Activated CD4-positive, alpha-beta T cell treated with anti-CD3 and anti-CD28 coated beads, Interleukin-2, amount 50 U/mL, for 16 hours (primary cell): Measurements from ENCODE around the gene BBX.

Source experiments
- DNase-seq: peaks from one replicate; pipeline ENCODE4 v3.0.0-alpha.2; 2020

BBX gene

DNA sequence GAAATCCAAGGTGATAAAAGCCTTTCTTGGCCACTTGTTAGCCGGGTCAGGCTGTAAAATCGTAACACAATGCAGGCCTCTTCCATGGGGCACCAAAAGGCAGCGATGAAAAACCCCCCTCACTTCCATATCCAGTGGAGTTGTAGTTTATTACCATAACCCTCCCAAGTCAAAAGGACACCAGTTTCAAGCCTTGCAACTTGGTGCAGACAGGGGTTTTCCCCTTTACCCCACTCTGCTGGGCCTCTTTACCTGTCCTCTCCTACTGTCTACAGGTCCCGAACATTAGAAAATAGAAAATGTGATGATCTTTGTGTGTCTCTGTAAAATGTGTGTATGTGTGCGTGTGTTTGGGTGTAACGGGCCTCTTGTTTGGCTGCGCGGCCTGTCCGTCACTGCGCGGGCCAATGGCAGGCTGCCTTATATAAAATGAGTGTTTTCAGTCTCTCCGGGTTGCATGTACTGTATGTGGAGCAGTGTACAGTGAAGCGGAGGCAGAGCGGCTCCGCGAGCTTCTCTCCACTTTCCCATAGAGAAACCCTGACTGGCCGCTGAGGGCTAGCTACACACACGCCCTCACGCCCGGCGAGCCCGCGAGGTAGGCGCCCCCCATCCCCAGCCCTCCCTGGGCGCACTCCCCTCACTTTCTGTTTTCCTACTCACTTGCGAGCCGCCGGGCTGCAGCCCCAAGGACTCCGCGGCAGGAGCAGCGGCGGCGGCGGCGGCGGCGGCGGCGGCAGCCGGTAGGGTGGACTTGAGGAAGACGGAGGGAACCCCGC lies at the start of gene BBX:
BBX (plus strand) TSS at position 453 of the 779 bp plus-strand sequence. CDS start 187,499 bp downstream, outside the sequence.
- DNase-seq = peak; percentile 92

DNA sequence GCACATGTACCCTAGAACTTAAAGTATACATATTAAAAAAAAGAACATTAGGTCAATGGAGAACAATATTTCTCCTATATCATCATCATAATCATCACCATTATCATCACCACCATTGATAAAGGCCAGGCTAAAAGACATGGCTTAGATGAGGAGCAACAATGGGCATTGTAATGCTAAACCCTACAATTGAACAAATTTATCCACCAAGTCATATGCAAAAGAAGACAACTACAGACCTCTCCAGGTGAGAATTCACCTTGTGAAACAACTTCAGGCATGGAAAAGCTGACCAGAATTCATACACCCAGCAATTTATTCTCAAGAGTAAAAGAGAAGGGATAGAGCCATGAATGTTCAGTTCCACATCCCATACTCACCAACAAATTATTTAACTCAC lies 46.3 kb upstream of the BBX start:
- no peak for DNase-seq

DNA sequence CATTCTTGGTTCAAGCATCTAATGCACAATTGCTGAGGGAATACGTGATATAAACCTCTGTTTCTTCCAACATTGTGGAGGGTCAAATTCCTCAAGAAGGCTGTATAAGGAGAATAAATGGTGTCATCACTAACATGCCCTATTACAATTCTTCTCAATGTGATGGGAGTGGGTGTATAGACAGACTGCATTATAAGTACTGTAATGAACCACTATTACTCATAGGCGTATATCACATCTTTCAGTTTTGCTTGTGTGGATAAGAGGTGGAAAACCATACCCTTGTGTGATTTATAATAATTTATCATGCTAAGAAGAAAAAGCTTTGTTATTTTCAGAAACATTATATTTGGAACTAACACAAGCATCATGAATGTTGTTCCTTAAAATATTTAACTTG lies 35.3 kb upstream of the BBX start:
- no peak for DNase-seq

DNA sequence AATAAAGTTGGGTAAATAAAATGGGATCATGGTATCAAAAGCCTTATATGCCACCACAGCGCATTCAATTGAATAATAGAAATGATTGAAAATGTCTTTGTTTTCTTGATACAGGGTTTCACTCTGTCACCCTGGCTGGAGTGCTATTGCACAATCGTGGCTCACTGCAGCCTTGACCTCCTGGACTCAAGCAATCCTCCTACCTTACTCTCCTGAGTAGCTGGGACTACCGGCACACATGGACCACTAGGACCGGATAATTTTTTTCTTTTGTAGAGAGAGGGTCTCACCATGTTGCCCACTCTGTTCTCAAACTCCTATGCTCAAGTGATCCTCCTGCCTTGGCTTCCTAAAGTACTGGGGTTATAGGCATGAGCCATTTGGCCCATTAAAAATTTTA lies 33.8 kb upstream of the BBX start:
- no peak for DNase-seq

DNA sequence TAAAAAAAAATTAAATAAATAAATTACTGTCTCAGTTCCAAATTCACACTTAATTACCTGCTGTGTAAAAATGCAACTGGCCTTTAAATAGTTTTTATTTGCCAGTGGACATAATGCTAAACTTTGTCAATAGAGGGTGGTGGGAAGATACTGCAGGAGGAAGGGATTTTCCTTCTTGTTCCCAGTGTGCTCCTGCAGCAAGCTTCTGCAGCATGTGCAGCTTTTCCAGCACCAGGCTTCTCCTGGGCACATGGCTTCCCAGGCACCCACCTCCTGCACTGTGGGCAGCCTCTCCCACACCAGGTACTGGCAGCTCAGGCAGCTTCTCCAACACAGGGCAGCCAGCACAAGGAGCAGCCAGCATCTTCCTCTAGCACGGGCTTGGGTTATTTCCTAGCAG lies 29.6 kb upstream of the BBX start:
- no peak for DNase-seq

DNA sequence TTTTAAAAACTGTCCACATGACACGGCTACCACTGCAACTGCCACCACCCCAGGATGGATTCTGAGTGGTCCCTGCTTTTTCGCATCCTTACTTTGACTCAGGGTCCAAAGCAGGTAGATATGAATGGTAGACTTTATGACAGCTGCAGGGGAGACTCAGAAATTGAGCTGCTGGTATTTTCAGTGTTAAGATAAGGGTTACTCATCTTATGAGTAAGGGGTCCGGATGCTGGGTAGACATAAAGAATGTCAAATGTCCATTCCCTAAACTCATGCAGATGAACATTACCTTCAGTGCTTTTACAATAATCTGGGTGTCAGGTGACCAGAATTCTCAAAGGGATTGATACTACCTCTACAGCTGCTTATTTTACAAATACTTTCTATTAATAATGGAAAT lies 25.9 kb upstream of the BBX start:
- no peak for DNase-seq

DNA sequence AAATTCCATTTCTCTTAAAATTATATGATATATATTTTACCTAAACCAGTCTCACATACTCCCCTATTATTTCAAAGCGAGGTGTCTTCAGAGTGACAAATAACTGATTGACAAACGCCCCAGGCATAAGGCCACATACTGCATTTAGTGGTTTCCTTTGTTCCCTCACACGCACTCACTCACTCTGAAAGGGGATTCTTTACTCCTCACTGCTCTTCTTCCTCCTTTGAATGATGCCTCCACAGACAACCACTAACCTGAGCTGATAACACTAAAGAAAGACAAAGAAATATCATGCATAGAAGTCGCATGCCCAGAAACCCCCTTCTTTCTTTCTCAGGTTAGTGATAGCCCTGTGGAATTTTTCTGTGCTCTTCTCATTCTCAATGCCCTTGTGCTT lies 24.1 kb upstream of the BBX start:
- DNase-seq = no peak

DNA sequence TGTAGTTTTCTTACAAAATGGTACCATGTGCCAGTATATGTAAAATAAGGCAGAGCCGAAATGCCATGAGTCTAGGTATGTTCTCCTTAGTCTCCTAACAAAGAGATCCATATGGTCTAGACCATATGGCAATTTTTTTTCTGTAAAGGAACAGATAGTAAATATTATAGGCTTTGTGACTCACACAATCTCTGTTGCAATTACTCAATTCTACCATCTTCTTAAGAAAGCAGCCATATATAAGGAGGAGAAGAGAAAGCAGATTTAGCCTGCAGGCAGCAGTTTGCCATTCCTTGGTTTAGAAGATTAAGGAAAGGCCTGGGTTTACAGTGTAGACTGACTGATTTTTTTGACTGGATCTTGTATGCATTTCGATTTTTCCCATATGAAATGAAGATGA lies 16.3 kb upstream of the BBX start:
- DNase-seq = no peak

DNA sequence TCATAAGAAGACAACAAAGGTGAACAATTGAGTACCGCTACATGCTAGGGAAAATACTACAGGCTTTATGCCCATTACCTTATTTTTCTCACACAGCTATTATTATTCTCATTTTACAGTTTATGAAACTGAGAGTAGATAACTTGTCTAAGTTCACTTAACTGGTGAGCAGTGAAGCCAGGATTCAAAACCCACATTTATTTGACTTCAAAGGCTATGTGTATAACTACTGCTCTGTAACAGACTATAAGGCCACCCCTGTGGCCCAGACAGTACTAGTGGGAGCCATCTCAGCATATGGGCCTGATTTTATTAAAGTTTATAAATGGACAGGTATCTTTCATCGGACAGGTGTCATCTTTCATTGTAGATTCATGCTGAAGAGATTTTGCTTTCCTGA lies 14.4 kb upstream of the BBX start:
- no peak for DNase-seq

DNA sequence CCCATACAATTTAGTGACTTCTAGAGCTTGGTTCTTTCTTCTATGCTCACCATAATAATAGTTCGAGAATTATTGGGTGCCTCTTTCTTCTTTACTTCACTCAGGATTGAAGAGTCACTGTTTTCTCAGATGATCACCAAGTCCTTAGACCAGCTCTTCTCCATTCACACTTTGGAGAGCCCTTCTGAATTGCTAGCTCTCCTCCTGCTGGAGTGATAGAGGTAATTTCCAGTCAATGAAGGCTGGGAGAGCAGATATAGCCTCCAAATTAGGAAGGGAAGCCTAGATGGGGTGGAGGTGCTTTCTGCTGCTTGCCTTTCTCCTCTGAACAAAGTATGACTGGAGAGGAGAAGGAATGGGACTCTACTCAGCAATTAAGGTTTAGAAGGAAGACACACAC lies 10.7 kb upstream of the BBX start:
- no peak for DNase-seq

DNA sequence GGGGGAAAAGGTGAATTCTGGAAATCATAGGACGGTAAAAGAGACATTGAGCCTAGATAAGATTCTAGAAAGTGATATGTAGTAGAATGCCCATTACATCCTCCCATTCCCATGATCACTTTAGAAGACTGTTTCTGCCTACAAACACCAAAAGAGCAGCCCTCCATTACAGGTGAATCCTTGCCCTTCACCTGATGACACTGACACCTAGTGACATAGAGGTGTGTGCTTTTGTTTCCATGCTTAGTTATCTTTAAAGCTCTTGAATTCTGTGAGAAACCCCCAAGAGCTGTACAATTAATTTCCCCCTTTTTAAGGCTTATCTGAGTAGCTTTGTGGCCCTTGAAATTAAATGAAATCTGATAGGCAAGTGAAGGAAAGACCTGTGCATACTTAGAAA lies 8.3 kb upstream of the BBX start:
- no peak for DNase-seq

DNA sequence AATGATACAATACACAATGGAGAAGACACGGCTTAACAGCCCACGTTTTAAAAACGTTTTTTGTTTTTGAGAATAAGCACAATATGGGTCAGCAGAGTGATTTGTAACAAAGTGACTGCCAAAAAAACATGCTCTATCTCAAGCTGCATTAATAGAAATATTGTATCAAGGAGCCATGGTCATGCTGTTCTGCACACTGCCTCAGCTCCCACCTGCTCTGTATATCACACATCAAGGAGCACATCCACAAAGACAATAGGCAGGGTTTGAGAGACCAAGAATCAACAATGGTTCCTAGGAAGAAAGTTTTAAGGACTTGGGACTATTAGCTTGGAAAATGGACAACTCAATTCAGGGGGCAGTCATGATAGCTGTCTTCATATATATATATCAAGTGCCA lies 6.3 kb upstream of the BBX start:
- no peak for DNase-seq

DNA sequence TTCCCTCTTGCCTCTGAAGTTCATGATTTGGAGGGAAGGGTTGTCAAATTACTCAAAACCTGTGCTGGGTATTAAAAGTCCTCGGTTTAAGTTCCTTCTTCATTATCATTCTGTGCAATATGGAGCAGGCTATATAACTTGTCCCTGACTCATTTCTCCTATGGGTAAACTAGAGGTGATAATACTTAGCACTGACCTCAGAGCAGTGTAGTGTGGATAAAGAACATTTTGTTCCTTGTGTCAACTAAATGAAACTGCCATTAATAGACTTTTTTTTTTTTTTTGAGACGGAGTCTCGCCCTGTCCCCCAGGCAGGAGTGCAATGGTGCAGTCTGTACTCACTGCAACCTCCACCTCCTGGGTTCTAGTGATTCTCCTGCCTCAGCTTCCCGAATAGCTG lies 2.2 kb upstream of the BBX start:
- no peak for DNase-seq

DNA sequence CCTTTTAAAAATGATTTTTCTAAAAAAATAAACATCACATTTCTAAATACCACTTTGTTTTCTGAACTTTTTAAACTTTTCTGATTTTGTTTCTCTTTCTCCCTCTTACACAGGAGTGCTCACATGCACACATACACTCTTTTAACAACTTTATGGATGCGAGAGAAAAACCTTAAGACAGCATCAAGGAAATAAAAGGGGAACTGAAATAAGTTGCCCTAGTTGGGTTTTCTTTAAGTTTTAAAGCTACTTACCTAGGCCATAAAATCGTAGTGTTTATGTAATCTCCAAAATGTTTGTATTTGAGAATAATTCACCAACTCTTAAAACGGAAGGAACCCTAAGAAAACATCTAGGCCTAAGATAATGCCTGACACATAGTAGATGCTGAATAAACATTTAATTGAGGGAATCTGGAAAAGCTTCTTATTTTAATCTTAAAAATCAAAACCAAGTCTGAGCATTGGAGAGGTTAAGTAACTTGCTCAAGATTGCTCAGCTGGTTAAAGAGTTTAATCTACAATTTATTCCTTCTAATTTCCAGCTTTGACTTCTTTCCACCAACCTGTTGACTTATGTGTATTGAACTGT lies 1.2 kb upstream of the BBX start:
- no peak for DNase-seq

DNA sequence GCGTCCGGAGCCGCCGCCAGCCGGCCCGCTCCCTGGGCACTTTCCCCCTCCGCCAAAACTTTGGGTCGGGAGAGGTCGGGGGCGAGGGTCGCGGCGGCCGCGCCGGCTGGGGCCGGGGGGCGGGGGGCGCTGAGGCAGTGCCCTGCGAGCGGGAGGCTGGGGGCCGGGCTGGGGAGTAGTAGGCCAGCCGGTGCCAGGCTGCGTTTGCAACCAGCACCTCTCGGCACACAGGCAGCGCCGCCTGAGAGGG lies 452 bp downstream of the BBX start:
- DNase-seq = no peak

DNA sequence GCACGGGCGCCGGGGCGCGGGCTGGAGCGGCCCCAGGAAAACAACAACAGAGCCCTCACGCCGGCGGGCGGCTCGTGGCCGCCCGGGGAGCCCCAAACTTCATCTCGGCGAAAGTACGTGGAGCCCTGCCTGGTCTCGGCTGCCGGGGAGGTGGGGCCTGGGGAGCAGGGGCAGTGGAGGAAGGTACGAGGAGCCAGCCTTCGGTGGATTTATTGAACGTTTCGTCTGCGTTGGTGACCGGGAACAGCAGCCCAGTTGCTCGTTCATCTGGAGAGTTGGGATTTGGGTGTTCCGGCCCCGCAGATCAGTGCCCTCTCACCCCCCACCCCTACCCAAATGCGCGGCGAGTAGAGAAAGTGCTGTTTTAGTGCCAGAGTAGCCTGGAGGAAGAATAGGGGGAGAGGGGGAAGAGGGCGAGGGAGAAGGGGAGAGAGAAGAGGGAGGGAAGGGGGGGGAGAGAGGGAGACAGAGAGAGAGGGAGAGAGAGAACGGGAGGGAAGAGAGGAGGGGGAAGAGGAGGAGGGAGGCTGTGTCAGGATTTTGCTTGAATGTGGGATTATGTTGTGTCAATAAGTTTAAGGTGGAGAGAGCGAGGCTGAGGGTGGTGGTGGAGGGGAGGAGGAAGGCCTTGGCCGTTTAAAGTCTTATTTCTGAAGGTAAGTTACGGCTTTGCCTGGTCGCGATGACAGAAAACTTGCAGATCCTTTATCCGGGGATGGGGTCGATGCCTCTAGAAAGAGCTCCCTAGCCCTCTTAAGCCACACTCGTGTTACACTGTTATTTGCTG lies 970 bp downstream of the BBX start:
- peak; percentile 55 for DNase-seq

DNA sequence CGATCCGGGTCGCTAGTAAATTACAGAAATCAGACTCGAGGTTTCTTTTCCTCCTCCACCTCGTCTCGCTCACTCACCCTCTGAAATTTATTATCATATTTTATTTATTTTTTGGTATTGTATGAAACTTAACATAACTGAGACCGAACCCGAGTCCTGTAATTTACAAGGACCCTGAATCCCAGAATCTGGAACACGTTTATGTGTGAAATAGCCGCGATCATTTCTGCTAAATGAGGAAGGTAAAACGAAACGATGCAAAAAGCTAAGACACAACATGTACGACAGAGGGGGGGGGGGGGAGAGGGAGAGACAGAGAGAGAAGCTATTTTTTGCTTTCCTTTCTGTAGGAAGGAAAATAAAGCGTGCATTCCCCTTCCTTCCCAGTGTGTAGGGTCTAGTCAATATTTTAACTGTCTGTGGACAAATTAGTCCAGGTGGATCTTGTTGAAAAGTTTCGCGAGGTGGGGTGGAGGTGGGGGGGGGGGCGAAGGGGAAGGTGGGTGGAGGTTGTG lies 1.6 kb downstream of the BBX start:
- peak; percentile 18 for DNase-seq

DNA sequence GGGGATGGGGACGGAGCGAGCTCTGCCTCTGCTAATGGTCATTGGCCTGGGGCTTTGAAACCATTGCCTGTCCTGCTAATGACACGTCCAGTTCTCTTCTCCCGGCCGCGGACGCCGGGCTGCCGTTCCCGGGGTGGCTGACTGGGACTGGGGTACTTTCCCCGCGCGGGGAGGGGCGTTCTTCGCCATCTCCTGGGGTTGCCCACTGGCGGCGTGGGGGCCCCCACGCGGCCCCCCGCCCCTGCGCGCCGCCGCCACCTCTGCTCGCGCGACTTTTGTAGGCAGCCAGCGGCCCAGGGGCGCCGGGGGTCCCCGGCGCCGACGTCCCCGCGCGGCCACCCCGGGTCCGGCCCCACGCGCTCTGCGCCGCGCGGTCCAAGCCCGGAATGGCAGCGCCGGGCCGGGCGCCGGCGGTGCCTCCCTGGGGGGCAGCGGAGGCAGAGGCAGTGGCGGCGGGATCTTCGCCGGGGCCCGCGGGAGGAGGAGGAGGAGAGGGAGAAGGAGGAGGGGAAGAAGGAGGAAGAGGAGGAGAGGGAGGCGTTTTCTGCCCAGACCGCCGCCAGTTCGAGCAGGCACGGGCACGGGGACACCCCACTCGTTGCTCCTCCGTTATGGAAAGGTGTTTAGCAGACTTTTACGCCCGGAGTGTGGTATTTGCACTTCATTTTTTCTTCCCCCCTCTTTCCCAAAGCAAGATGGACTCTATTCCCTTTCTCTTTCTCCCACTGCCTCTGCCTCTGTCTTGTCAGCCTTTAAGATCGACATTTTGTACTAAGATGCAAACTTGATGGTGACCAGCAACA lies 2.3 kb downstream of the BBX start:
- DNase-seq = peak; percentile 23

DNA sequence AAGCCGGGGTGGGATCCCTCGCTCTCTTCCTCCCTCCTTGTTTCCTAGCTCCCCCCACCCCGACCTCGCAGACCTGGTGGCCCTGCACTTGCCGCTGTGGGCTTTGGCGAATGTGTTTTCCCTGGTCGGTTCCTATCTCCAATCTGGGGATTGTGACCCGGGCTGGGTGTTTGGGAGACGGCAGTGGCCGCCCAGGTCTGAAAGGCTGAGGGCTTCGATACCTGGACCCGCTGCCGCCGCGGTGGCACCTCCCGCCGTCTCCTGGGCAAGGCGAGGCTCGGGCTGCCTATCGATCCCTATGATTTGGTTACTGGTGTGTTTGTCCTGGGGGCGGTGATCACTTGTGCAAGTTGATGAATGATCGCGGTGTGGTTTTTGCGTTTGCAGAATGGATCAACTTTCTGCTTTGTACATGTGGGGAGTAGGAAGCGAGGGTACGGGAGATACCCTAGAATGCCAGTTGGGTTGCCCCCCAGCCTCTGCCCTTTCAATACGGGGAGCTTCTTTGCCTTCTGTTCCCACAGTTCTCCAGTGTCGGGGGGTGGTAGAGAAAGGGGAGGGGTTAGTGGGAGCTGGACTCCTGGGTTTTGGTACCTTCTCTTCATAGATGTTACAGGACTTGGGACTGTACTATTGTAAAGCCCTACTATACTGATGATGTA lies 3.0 kb downstream of the BBX start:
- DNase-seq = no peak

DNA sequence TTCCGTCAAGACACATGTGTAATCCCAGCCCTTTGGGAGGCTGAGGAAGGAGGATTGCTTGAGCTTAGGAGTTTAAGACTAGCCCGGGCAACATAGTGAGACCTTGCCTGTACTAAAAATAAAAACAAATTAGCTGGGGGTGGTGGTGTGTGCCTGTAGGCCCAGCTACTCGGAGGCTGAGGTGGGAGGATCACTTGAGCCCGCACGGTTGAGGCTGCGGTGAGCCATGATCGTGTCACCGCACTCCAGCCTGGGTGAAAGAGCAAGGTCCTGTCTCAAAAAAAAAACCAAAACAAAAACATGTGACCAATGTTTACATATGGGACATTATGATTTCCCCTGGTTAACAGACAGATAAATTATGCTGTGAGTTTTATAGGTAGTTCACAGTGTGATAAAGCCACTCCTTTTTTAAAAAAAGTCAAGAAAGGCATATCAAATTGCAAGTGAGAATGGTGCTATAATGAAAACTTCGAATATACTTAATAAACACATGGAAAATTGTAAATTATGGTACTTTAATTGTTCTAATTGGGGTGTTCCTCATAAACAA lies 9.2 kb downstream of the BBX start:
- DNase-seq = no peak

DNA sequence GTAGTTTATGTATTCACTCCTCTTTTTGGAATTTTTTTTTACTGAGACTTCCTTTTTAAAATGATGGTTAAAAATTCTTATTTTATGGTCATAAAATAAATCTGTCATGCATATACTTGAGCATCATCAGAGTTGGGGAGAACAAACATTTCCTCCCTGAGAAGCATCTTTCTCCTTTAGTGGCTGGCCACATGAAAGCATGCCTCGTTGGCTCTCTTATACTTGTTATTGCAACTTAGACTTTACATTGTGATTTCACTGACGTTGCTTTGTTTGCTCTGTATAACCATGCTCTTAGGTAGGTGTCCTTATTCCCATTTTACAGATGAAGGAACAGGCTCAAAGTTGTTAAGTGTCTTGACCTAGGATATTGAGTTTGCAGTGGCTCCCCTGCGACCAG lies 18.1 kb downstream of the BBX start:
- DNase-seq = no peak

DNA sequence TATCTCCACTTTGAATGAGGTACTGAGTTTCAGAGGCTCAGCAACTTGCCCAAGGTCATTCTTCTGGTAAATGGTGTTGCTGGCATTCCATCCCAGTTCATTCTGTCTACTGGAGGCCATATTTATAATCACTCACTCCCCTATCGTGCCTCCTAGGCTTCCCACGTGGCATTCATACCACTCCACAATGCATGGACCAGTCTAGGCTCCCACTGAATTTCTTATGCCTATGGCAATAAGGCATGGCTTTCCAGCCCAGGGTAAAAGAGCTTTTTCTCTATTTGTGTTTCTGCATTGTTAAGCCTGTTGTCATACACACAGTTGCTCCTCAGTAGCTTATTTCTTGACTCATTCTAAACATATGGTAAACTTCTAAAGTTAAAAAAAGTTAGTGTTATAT lies 19.9 kb downstream of the BBX start:
- DNase-seq = no peak

DNA sequence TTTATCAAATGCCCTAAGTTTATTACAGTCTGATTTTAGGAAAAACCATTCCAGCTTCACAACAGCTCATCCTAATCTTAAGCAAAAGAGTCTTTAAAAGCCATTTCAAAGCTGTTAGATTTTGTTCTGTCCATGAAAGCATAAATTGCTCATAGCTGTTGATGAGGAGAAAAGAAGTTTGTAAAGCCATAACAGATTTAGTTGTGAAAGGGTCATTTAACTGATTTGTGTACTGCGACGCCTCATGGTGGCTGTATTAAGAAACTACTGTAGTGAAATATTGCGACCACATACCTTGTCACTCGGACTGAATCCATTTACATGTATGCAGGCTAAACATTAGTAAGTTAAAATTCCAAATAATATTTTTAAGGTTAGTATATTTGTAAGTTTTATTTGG lies 20.9 kb downstream of the BBX start:
- no peak for DNase-seq
